Measurements from ENCODE around the gene B3GALNT2.
"Not testable (repeated sequence)": the region's sequence is repeated elsewhere in the genome, so short reads cannot be mapped to it uniquely, and the experiment has no call there.

B3GALNT2 gene

DNA sequence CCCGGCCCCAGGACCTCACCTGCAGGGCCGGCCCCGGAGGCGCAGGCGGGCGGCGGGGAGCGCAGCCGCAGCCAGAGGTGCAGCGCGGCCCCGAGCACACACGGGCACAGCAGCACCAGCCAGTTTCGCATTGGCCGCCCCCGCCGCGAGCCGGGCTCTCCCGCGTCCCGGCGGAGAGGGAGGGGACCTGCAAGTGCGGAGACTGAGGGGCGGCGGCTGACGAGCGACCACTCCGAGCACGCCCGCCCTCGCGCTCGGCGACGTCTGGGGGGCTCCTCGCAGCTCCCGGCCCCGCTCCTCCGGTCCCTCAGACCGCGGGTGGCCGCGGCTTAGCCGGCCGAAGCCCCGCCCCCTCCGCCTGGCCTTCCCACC, at the start of gene B3GALNT2:
B3GALNT2 (minus strand) TSS at position 331 of the 372 bp plus-strand sequence; CDS start at position 131, 200 bp downstream.
- no peak for DNase-seq

DNA sequence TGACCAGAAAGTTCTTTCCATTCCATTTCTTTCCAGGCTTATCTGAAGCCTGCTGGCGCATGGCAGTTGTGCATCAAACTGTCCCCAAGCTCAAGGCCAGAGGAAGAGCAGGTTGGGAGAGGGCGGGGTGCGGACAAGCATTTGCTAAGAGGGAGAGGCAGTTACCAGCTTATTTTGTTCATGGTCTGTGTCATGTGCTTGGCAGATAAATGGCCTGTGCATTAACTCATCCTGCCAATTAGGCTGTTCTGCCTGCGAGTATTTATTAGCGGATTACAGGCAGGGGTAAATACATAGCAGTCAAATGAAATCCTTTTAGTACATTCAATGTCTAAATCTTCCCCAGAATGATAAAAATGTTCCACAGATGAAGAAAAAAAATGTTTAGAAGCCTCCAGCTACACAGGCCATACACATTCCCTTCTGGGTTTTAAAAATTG, 48.9 kb upstream of the B3GALNT2 start:
- no peak for DNase-seq

DNA sequence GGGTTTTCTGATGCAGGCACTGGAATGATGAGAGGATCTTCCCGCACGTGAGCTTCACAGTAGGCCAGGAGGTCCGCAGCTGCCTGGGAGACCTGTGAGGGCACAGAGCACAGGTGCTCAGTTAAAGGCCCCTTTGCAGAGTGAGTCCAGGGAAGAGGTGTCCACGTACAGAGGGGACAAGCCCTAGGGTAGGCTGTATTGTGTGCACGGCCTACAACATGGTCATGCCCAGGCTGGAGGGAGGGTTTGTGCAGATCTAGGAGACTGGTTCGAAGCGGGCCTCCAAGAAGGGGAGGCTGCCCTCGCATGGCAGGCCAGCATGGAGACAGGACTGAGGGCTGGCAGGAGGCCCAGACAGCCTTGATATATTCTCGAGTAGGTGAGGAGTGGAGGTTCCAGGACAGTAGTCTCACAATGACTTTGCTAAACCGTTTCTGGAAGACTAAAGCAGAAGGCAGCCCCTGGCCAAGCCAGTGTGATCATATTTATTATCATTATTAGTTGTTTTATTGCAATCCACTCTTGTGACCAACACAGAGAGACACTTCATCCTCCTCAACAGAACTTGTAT, 48.0 kb upstream of the B3GALNT2 start:
- no peak for DNase-seq

DNA sequence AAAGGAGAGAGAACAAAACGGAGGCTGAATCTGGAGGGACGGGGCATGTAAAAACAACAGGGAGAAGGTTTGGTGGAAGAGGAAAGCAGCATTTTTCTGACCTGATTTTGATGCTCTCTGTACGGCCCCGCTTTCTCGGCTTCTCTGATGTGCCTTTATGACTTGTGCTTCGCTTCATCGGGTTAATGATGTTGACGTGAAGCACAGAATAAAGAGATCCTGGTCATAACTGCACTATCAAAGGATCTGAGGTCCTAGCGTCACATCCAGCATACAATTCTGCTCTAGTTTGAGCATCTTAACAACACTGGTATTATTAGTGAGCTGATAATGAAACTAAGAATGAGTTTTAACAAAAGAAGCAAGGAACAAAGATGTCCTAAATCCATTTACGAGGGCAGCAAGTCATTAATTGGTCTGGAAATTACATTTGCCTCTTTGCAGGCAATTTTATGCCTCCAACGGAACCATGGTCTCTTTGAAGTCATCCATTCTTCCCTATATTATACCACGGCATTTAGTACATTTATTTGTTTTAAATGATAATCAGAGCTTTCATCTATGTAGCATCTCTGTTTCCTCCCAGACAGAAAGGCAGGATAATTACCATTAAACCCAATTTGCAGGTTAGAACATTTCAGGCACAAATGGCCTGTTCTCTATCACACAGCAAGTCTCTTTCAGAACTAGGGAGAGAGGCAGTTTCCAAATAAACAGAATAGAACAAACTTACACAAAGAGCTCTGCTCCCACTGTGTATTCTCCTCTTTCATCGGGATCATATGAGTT, 45.3 kb upstream of the B3GALNT2 start:
- DNase-seq: no peak

DNA sequence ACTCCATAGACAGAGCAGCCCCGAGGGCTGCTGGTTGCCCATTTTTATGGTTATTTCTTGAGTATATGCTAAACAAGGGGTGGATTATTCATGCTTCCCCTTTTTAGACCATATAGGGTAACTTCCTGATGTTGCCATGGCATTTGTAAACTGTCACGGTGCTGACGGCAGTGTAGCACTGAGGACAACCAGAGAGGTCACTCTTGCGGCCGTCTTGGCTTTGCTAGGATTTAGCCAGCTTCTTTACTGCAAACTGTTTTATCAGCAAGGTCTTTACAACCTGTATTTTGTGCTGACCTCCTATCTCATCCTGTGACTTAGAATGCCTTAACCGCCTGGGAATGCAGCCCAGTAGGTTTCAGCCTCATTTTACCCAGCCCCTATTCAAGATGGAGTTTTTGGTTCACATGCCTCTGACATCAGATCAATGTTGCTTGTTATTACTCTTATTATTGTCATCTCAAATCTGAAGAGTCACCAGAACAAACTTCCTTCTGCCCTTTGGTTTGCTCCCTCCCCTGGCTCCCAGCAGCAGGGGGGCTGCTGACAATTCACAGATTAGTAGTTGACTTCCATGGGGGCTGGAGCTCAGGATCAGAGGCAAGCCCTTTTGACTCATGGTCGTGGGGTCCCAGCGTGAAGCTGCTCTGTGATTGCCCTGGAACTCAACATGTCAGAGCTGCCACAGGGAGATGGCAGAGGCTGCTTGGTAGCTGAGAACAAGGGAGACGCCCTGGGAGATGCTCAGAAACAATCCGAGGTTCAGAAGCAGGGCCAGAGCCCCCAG, 42.3 kb upstream of the B3GALNT2 start:
- DNase-seq: not testable (repeated sequence)

DNA sequence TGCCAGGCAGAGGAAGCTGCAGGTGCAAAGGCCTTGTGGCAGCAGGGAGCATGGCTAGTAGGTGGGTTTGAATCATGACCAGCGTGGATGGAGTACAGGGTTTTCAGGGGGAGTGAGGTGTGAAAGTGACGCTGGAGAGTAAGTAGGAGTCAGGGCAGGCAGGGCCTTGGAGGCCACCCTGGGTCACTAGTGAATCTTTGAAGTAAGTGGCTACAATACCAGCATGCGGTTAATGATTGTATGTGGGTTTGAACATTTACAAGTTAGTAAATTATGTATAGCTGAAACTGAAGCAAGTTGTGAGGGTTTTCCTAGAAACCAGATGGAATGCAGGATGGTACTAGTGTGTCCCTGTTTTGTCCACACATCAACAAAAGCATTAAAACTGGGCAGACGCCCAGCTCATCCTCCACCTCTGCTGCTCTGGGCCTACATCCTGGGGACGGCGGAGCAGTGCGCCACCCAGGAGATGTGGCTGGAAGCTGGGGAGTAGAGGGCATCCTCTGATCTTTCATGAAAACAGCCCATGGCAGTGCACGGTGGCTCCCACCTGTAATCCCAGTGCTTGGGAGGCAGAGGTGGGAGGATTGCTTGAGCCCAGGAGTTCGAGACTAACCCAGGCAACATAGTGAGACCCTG, 41.2 kb upstream of the B3GALNT2 start:
- no peak for DNase-seq

DNA sequence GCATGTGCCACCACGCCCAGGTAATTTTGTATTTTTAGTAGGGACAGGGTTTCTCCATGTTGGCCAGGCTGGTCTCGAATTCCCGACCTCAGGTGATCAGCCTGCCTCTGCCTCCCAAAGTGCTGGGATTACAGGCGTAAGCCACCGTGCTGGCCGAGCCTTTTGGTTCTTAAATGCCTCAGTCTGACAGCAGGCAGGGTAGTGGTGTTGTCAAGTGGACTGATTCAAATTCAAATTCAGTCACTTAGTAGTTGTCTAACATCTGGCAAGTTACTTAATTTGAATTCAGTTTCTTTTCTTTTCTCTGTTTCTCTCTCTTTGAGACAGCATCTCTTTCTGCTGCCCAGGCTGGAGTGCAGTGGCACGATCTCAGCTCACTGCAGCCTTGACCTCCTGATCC, 38.6 kb upstream of the B3GALNT2 start:
- DNase-seq: not testable (repeated sequence)

DNA sequence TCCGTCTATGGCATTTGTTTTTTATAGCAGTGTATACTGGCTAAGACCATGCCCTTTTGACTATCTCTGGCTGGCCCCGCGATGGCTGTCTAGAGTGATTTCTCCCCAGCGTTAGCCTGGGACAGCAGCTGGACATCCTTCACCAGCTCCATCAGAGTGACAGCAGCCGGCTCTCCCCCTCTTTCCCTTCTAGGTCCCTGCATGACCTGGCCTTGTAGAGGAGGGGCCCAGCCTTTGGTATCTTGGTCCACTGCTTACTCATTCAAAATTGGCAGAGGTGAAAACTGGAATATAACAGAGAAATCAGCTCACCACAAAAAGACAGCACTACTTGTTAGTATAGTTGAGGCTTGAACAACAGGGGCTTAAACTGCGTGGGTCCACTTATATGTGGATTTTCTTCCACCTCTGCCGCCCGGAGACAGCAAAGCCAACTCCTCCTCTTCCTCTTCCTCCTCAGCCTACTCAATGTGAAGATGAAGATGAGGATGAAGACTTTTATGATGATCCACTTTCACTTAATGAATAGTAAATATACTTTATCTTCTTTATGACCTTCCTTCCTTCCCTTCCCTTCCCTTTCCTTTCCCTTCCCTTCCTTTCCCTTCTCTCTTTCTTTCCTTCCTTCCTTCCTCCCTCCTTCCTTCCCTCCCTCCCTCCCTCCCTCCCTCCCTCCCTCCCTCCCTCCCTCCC, 29.4 kb upstream of the B3GALNT2 start:
- DNase-seq: no peak

DNA sequence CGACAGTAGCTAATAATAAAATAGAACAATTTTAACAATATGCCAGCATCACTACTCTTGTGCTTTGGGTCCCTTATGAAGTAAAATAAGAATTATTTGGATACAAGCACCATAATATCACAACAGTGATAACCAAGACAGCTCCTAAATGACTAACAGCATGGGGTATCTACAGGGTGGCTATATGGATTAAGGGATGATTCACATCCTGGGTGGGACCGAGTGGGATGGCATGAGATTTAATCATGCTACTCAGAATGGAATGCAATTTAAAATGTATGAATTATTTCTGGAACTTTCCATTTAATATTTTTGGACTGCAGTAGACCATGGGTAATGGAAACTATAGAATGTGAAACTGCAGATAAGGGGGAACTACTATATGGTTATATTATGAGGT, 28.1 kb upstream of the B3GALNT2 start:
- DNase-seq: no peak

DNA sequence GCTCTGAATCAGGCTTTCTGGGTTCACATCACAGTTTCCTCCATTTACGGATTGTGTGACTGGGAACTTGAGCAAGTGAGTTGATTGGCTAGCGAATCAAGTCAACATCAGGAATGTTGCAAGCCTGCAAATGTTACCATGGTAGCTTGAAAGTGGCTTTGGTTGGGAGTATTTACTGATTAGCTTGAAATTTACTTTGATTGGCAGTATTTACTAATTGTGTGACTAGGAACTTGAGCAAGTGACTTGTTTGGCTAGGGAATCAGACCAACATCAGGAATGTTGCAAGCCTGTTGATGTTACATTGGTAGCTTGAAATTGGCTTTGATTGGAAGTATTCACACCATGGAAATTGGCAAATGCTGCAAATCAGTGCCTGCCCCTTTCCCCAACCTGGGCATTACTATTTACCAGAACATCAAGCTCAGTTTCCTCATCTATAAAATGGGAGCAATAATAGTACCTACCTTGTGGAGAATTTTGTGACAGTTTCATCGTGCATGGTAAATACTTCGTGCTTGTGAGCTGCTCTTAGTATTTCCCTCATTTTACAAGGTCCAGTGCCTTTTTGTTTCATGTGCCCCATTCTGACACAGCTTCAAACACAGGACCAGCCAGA, 23.1 kb upstream of the B3GALNT2 start:
- DNase-seq: no peak

DNA sequence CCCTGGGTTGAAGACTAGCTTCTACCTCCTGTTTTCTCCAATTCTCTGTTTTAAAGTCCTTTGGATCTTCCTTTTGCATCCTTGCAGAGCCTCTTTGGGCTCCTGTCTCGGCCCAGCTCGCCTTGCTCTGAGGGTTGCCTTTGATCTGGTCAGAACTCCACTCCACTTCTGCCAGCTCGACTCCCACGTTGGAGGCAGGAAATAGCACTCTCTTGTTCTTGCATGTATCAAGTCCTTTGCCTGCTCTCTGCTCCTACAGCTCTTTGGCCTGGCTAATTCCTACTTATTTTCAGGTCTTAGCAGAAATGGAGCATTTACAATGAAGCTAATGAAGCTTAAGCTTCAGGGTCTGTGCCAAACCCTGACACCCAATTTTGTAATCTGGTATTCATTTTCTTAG, 21.1 kb upstream of the B3GALNT2 start:
- no peak for DNase-seq

DNA sequence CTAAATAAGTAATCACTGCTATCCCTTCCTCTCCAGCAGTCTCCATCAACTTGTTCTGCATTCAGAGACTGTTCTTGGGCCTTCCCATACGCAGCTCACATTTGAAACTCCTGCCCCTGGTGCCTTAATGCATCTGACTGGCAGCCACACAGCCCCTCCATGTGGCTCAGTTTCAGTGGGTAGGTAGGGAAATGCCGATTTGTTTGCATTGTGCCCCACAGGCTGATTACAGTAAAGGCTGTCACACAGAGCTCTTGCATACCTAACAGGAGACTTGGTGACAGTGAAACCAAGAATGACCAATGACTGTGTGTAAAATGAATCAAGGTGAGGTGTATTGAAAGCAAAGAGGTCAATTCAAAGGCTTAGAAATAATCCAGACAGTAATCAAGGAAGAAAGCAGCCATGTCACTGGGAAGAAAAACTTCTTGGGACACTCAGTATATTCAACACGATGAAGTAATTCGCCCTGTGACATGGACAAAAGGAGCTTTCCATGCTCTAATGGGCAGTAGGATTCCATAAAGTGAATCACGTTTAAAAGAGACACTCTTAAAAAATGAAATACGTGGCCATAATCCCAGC, 12.7 kb upstream of the B3GALNT2 start:
- DNase-seq: no peak

DNA sequence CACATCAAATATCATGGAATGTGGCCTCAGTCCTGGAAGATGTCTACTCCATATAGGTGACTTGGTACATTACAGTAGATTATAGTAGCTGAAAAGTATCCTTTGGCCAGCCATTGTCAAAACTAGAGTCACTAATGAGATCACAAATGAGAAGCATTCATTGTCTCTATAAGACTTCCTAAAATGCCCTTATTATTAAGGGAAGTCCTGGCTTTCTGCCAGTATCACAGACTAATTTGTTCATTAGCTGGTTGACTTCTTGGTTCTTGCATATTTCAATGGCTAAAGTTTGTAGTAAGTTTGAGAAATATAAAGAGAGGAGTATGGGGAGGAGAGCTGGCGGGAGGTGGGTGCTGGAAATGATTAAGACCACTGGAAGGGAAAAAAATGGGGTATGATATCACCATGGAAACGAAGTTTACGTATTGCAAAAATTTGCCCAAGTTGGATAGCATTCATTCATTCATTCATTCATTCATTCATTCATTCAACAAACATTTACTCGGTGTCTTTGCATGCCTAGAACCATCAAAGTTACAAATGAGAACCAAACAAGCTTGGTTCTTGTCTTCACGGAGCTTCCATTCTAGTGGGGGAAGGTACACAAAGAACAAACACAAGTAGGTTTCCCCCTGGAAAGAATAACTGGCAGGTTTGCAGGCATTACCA, 11.7 kb upstream of the B3GALNT2 start:
- no peak for DNase-seq

DNA sequence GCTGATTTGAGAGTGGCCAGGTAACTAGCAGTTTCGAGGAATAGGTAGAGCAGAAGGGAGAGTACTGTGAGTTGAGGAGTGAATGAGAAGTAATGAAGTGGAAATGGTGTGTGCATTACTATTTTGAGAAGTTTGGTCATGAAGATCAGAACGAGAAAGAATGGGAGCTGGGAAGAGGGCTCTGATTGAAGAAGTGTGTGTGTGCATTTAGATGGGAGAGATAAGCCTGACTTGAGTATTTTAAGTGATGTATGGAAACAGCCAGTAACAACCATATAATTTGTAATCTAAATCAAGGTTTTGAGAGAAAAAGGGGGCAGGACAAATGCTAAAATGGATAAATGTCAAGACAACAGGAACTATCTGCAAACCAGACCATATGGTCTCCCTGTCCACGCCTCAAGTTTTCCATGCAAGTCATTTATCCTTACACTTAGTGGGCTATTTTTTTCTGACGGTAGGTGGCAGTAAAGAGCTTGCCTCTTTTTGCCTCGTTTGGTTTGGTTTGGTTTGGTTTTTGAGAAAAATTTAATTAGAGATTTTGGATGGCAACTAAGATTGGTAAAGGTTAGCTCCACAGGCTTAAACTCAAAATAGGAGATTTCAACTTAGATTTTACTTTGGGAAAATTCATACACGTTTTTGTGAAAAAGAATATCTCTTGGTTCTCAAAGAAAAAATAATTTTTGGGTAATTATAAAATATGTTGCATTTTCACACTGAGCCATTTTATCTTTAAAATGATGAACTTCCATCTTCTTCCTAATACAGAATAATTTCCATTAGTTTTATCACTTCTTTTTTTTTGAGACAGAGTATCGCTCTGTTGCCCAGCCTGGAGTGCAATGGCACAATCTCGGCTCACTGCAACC, 9.5 kb upstream of the B3GALNT2 start:
- peak; percentile 89 for DNase-seq

DNA sequence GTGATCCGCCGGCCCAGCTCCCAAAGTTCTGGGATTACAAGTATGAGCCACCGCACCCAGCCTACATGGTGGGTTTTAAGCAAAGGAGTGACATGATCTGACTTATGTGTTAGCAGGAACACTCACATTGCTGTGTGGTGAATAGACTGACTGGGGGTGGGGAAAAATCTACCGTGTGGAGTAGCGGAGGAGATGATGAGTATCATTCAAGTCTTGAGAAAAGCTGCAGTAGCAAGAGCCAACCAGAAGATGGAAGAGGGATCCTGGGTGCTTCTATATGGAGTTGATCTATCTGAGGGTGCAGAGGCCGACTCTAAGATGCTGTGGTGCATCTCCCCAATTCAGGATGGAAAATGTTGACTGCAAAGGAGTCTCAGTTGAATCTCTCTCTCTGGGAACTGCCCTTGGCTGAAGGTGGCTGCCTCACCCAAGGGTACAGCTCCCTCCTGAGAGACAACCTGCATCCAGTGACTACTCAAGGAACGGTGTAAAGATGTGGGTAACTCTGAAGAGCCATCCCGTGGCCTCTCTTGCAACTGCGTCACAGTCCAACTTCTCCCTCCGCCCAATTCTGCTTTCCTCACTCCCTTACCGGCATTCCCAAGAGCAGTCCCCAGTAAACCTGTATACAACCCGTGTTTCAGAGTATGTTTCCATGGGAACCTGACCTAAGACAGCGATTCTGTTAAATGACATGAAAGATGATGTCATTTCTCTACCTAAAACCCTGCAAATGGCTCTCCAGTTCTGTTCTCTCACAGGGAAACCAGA, 7.4 kb upstream of the B3GALNT2 start:
- DNase-seq: no peak

DNA sequence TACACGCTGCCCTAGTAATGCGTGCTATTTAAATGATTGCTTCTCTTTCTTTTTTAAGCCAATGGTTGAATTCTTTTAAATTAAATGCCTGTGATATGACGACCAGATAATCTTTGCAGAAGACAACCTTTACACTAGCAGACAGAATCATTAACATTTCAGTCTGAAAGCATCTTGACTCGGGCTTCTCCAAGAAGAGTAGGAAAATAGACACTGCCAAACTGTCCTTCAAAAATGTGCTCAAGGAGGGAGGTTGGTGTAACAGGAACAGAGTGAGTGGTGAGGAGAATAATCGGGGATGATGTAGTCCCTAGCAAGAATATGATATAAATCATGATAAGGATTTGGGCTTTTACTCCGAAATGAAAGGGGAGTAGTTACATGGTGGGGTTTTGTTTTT, 6.6 kb upstream of the B3GALNT2 start:
- no peak for DNase-seq

DNA sequence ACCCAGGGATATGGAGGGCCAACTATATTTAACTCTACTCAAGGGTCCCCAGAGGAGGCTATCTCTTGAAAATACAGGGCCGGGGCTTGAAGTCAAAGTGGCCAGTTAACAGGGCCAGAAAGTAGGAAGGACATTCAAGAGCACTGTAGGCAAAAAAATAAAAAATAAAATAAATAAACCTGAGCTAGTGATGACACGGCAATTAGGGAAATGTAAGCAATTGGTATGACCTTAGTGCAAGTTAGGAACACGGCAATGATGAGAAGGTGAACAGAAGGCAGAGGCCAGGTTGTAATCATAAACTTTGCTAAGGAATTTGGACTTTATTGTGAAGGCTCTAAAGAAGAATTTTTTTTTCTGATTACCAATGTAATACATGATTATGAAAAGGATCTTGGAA, 3.4 kb upstream of the B3GALNT2 start:
- no peak for DNase-seq

DNA sequence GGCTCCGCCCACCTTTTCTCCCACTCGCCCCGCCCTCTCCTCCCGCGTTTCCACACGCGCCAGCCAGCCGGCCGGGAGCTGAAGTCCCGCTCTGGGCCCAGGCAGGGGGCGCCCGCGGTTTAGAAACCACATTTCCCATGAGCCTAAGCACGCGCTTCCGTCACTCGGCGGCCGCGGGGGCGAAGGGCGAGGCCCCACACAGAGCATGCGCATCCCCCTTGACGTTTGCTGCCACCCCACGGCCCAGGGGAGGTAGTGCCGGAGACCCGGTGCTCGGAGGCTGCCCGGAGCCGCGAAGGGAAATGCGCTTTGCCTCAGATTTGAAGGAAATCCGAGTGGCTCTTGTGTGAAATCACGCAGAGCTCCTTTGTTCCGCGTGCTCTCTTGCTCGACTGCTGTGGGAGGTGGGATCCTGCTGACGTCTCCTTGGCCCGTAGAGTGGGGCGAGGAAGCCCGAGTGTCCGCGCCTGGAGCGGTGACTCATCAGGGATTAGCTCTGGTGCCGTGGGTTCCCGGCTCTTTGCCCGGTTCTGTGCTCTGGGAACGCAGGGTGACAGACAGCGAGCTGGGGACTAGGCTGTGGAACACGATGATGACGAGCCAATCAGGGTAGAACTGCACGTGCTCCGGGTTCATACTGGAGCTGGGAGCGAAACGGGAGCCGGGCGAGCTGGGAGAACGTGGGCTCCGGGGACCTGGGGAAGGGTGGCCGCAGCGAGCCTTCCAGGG, 406 bp upstream of the B3GALNT2 start:
- DNase-seq: peak; percentile 99
